ENCODE data around the gene PAPPA2. TPM values are rescaled to one million over a fixed set of nuclear protein-coding genes. Genes with fewer than 3 reads are reported as not detected.

The PAPPA2 gene
- total and polyA plus RNA-seq, 9 of the 15 experiments (the other 6 are each of a cell fraction or from before 2014, with no cell fraction given): 0.01 to 0.15 (median 0.05) TPM; not detected in 2

DNA sequence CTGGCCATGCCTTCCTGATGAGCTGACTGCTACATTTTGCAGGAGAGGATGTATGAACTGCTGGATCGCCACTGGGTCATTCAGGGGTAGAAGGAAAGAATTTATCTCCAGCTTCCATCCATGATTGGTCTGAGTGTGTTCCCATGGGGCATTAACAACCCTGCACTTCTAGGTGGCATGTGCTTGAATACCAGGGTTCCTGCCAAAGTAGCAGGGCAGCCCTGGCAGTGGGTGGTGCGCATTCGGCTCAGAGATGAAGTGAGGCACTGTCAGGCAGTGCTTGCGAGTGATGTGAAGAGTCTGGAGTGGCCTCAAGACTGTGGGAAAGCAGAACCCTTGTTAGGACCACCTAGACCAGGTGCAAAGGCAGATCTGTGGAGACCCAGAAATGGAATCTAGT lies 406.6 kb downstream of the PAPPA2 start (continued):
- TF ChIP-seq GATAD2B (IDR thresholded peaks at IDR 0.05; ENCODE audit: borderline replicate concordance) (no peak), ZNF140 (CRISPR knock-in tag; IDR thresholded peaks at IDR 0.05) (no peak), PCBP2 (IDR thresholded peaks at IDR 0.05; ENCODE audit: low read depth, low read length, poor library complexity, severe bottlenecking) (no peak)
- TF ChIP-seq, protein P1, sequence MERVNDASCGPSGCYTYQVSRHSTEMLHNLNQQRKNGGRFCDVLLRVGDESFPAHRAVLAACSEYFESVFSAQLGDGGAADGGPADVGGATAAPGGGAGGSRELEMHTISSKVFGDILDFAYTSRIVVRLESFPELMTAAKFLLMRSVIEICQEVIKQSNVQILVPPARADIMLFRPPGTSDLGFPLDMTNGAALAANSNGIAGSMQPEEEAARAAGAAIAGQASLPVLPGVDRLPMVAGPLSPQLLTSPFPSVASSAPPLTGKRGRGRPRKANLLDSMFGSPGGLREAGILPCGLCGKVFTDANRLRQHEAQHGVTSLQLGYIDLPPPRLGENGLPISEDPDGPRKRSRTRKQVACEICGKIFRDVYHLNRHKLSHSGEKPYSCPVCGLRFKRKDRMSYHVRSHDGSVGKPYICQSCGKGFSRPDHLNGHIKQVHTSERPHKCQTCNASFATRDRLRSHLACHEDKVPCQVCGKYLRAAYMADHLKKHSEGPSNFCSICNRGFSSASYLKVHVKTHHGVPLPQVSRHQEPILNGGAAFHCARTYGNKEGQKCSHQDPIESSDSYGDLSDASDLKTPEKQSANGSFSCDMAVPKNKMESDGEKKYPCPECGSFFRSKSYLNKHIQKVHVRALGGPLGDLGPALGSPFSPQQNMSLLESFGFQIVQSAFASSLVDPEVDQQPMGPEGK (CRISPR knock-in tag; IDR thresholded peaks at IDR 0.05; ENCODE audit: borderline replicate concordance): no peak
- TF ChIP-seq, protein P2, sequence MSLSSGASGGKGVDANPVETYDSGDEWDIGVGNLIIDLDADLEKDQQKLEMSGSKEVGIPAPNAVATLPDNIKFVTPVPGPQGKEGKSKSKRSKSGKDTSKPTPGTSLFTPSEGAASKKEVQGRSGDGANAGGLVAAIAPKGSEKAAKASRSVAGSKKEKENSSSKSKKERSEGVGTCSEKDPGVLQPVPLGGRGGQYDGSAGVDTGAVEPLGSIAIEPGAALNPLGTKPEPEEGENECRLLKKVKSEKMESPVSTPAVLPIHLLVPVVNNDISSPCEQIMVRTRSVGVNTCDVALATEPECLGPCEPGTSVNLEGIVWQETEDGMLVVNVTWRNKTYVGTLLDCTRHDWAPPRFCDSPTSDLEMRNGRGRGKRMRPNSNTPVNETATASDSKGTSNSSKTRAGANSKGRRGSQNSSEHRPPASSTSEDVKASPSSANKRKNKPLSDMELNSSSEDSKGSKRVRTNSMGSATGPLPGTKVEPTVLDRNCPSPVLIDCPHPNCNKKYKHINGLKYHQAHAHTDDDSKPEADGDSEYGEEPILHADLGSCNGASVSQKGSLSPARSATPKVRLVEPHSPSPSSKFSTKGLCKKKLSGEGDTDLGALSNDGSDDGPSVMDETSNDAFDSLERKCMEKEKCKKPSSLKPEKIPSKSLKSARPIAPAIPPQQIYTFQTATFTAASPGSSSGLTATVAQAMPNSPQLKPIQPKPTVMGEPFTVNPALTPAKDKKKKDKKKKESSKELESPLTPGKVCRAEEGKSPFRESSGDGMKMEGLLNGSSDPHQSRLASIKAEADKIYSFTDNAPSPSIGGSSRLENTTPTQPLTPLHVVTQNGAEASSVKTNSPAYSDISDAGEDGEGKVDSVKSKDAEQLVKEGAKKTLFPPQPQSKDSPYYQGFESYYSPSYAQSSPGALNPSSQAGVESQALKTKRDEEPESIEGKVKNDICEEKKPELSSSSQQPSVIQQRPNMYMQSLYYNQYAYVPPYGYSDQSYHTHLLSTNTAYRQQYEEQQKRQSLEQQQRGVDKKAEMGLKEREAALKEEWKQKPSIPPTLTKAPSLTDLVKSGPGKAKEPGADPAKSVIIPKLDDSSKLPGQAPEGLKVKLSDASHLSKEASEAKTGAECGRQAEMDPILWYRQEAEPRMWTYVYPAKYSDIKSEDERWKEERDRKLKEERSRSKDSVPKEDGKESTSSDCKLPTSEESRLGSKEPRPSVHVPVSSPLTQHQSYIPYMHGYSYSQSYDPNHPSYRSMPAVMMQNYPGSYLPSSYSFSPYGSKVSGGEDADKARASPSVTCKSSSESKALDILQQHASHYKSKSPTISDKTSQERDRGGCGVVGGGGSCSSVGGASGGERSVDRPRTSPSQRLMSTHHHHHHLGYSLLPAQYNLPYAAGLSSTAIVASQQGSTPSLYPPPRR (CRISPR knock-in tag; IDR thresholded peaks at IDR 0.05; ENCODE audit: borderline replicate concordance): no peak
